ENCODE results near the gene IGFBP7.

DNA sequence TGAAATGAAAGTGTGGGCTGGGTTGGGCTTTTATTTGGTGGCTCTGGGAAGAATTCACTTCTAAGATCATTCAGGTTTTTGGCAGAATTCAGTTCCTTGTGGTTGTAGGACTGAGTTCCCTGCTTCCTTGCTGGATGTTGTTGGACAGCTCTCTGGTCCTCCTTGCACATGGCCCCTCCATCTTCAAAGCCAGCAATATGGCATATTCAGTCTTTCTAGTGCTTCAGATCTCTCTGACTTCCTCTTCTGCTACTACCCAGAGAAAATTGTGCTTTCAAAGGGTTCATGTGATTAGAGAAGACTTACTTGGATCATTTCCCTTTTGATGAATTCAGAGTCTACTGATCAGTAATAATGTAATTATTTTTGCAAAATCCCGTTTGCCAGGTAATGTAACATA lies 12.8 kb upstream of the IGFBP7 start:
- no peak for TF ChIP-seq CTCF (IDR thresholded peaks at IDR 0.05; ENCODE audit: low read depth, low read length, missing input control)
- no peak for TF ChIP-seq EGR1 (IDR thresholded peaks at IDR 0.05; ENCODE audit: low read depth in 2 of 2)
- no peak for TF ChIP-seq RAD21 (IDR thresholded peaks at IDR 0.05)

Measured in liver (tissue), 3 donors.